Pancreas (tissue), 10 donors: ENCODE measurements around the gene FAF2. TPM values are rescaled to one million over a fixed set of nuclear protein-coding genes. Genes with fewer than 3 reads are reported as not detected.

Experiments used
- ATAC-seq, 4 donors: fragments of 200-7000 bp; cut with Tn5 transposase; one replicate each; pipeline versions ENCODE4 v1.8.0 to v1.9.1; 2020; ENCODE audit warnings: mild to moderate bottlenecking in 4 of 4, moderate library complexity in 4 of 4
- DNase-seq, 6 donors: peaks; one replicate each; pipeline ENCODE4 v3.0.0-alpha.2; 2020
- FAIRE-seq: peaks from 2 replicates; lab custom pipeline; 2012; peaks lifted over from hg19 to GRCh38; lab: Jason Lieb, UNC
- H3K27ac ChIP-seq, 4 donors: fragments of 200-600 bp; sonication (generic); 1 replicate in 3 of 4; 2 replicates in 1 of 4; pipeline versions ENCODE4 v1.5.0 to v1.8.0; 2020
- H3K27me3 ChIP-seq, 4 donors: fragments of 200-600 bp; one replicate each; pipeline ENCODE4 v1.8.0; 2021
- H3K36me3 ChIP-seq, 3 donors: fragments of 200-600 bp; sonication (generic) in 1 of 3; one replicate each; pipeline versions ENCODE4 v1.5.0 to v1.8.0; 2020 to 2021
- H3K4me1 ChIP-seq, 3 donors: fragments of 200-600 bp; one replicate each; pipeline ENCODE4 v1.8.0; 2021
- H3K4me3 ChIP-seq, 4 donors: fragments of 200-600 bp; sonication (generic) in 2 of 4; one replicate each; pipeline versions ENCODE4 v1.5.0 to v1.8.0; 2020 to 2021
- H3K9me3 ChIP-seq, 4 donors: fragments of 200-600 bp; one replicate each; pipeline ENCODE4 v1.8.0; 2021
- CTCF ChIP-seq, 4 donors: fragments of 200-600 bp; sonication (generic) in 3 of 4; IDR thresholded peaks; one replicate each; pipeline versions ENCODE4 v1.5.0 to v1.8.0; 2021; ENCODE audit warnings: antibody characterized with exemption in 4 of 4
- WGBS, 2 donors: extraction: QIAGEN DNeasy Blood & Tissue Kit; methylation state at CpG; one replicate each; pipeline ENCODE4 v1.1.7; 2013; 5-methylcytosine and 5-hydroxymethylcytosine counted together
- intact Hi-C, 3 donors: fragments of 100-400 bp; cut with DNase I; formaldehyde crosslinking; loops; one replicate each; pipeline versions ENCODE4 v1.11.1 to v1.14.2; 2022
- polyA plus RNA-seq, 2 donors: library from polyadenylated mRNA; stranded (reverse); fragments of 200-250 nt; gene quantifications; one replicate each; pipeline ENCODE4 v1.2.3, GENCODE V29; 2013
- total RNA-seq, 6 donors: library from RNA; stranded (reverse); fragmentation: NEBNext Ultra II Directional in 4 of 6; extraction: Animal tissue kit (Norgen Biotek cat#: 25700) in 4 of 6; gene quantifications; one replicate each; pipeline versions ENCODE4 v1.2.1 to v1.2.4, GENCODE V29; 2021 to 2023
- donor health status: healthy with polysubstance abuse.
- donor health status: DM: no; HTN: no; CAD: no; lungs with moderate emphysema.
- donor health status: DM: no; HTN: no; CAD: no.
- donor health status: control.
- donor health status: control.
- donor health status: Bipolar disorder and iron deficiency.
- donor health status: DM: yes; HTN: yes; CAD: no.
- donor health status: DM: no; HTN: no; CAD: no.
- donor health status: DM: no; HTN: no; CAD: no.
- donor health status: DM: yes; HTN: yes; CAD: no.

Gene FAF2
- total and polyA plus RNA-seq, 8 donors = 6.8 to 18.0 (median 15.1) TPM

- DNase-seq = no peak
- no peaks in the 10 kb centered on the region for H3K27me3 ChIP-seq
- no peak for FAIRE-seq
- no peaks in the 10 kb centered on the region for H3K9me3 ChIP-seq
- H3K4me3 ChIP-seq = no peak overlapping the region
- ATAC-seq = peak in 3 of 4 donors; percentile 43 to 56 (median 50)
- 49 to 55% methylated on average over 16 to 18 of the region's 18 CpGs for WGBS, 2 donors
- H3K27ac ChIP-seq = no peak overlapping the region
- intact Hi-C loops = no loop called here
- H3K36me3 ChIP-seq = no peaks in the 10 kb centered on the region
- no peak for TF ChIP-seq CTCF (IDR thresholded peaks at IDR 0.05)
- no peaks in the 10 kb centered on the region for H3K4me1 ChIP-seq
Measured at GRCh38 chr5:176553260-176554085, 105.3 kb downstream of the FAF2 start.

- Histone ChIP-seq H3K27me3 (no peaks in the 10 kb centered on the region), H3K9me3 (no peaks in the 10 kb centered on the region), H3K4me1 (no peaks in the 10 kb centered on the region), H3K4me3 (no peak overlapping the region), H3K27ac (no peak overlapping the region), H3K36me3 (no peaks in the 10 kb centered on the region)
- TF ChIP-seq CTCF (IDR thresholded peaks at IDR 0.05) = no peak
- no peak for FAIRE-seq
- ATAC-seq = no peak
- intact Hi-C loops = no loop called here
- WGBS, 2 donors = 93% methylated on average over 12 to 13 of the region's 13 CpGs
- no peak for DNase-seq
Measured at GRCh38 chr5:176557846-176558245, 109.7 kb downstream of the FAF2 start.

Other genes starting within 250 kb of the FAF2 start
- gene SIMC1, start 210.0 kb upstream of the FAF2 start, total RNA-seq = 10 to 100 TPM in 2 of 6 donors, 1 to 10 TPM in 4; 7.3 to 15.3 (median 8.7) TPM
- gene SIMC1, start 210.0 kb upstream of the FAF2 start, polyA plus RNA-seq = 1 to 10 TPM; 5.3 to 7.0 TPM
- 10 to 100 TPM; 37.0 to 58.5 (median 42.2) TPM for gene KIAA1191, start 86.6 kb upstream of the FAF2 start, total RNA-seq
- 10 to 100 TPM; 28.7 to 43.3 TPM for gene KIAA1191, start 86.6 kb upstream of the FAF2 start, polyA plus RNA-seq
- gene ARL10, start 82.9 kb upstream of the FAF2 start, total RNA-seq = 1 to 10 TPM in 5 of 6 donors, under 1 TPM in 1; 0.95 to 5.3 (median 1.7) TPM
- 1 to 10 TPM; 3.0 to 4.0 TPM for gene ARL10, start 82.9 kb upstream of the FAF2 start, polyA plus RNA-seq
- gene NOP16, start 59.8 kb upstream of the FAF2 start, total RNA-seq = 10 to 100 TPM in 2 of 6 donors, 1 to 10 TPM in 4; 4.7 to 13.3 (median 7.9) TPM
- gene NOP16, start 59.8 kb upstream of the FAF2 start, polyA plus RNA-seq = 10 to 100 TPM; 18.4 to 23.2 TPM
- 10 to 100 TPM; 30.0 to 47.4 (median 44.4) TPM for gene HIGD2A, start 59.6 kb upstream of the FAF2 start, total RNA-seq
- gene HIGD2A, start 59.6 kb upstream of the FAF2 start, polyA plus RNA-seq = 100 to 1,000 TPM; 101 to 109 TPM
- gene CLTB, start 31.8 kb upstream of the FAF2 start, total RNA-seq = 10 to 100 TPM; 28.6 to 42.3 (median 32.6) TPM
- gene CLTB, start 31.8 kb upstream of the FAF2 start, polyA plus RNA-seq = 10 to 100 TPM; 64.9 to 92.0 TPM
- gene RNF44, start 89.0 kb downstream of the FAF2 start, total RNA-seq = 10 to 100 TPM; 13.8 to 36.6 (median 18.5) TPM
- gene RNF44, start 89.0 kb downstream of the FAF2 start, polyA plus RNA-seq = 10 to 100 TPM; 18.0 to 27.5 TPM
- 1 to 10 TPM in 1 of 6 donors, under 1 TPM in 4, not detected in 1; 0.19 to 1.1 (median 0.26) TPM for gene CDHR2, start 101.0 kb downstream of the FAF2 start, total RNA-seq
- under 1 TPM; 0.23 to 0.89 TPM for gene CDHR2, start 101.0 kb downstream of the FAF2 start, polyA plus RNA-seq
- 1 to 10 TPM in 2 of 6 donors, under 1 TPM in 4; 0.23 to 1.1 (median 0.42) TPM for gene GPRIN1, start 161.8 kb downstream of the FAF2 start, total RNA-seq
- 1 to 10 TPM in 1 of 2 donors, under 1 TPM in 1; 0.72 to 3.2 TPM for gene GPRIN1, start 161.8 kb downstream of the FAF2 start, polyA plus RNA-seq
- gene SNCB, start 182.1 kb downstream of the FAF2 start, total RNA-seq = under 1 TPM in 5 of 6 donors, not detected in 1; 0.14 to 0.41 (median 0.35) TPM
- 1 to 10 TPM; 3.6 to 6.6 TPM for gene SNCB, start 182.1 kb downstream of the FAF2 start, polyA plus RNA-seq
- gene EIF4E1B, start 182.3 kb downstream of the FAF2 start, total RNA-seq = under 1 TPM in 1 of 6 donors, not detected in 5; 0.04 TPM
- gene EIF4E1B, start 182.3 kb downstream of the FAF2 start, polyA plus RNA-seq = 1 to 10 TPM in 1 of 2 donors, under 1 TPM in 1; 0.30 to 1.5 TPM
- 10 to 100 TPM; 12.4 to 26.6 (median 15.3) TPM for gene TSPAN17, start 199.1 kb downstream of the FAF2 start, total RNA-seq
- gene TSPAN17, start 199.1 kb downstream of the FAF2 start, polyA plus RNA-seq = 10 to 100 TPM; 22.8 to 30.1 TPM